Adrenal gland (tissue), 12 donors: ENCODE data around the gene CTSZ. TPM values are rescaled to one million over a fixed set of nuclear protein-coding genes. Genes with fewer than 3 reads are reported as not detected.

Source experiments
- DNase-seq, 7 donors: peaks; one replicate each; pipeline ENCODE4 v3.0.0-alpha.2; 2019 to 2020
- H3K27ac ChIP-seq, 5 donors: fragments of 200-600 bp; sonication (generic) in 4 of 5; 1 replicate in 3 of 5; 2 replicates in 2 of 5; pipeline versions ENCODE4 v1.5.1 to v1.8.0; 2016 to 2020; ENCODE audit warnings: mild to moderate bottlenecking in 1 of 5
- H3K27me3 ChIP-seq: fragments of 200-600 bp; 2 replicates; pipeline ENCODE4 v1.8.0; 2021
- H3K36me3 ChIP-seq, 2 donors: fragments of 200-600 bp; replicated peaks in 1 of 2; 1 replicate in 1 of 2; 2 replicates in 1 of 2; pipeline versions ENCODE4 v1.5.1 to v1.8.0; 2018 to 2022
- H3K4me1 ChIP-seq, 2 donors: fragments of 200-600 bp; replicated peaks in 1 of 2; 1 replicate in 1 of 2; 2 replicates in 1 of 2; pipeline versions ENCODE4 v1.5.1 to v1.8.0; 2018 to 2021
- H3K4me3 ChIP-seq, 4 donors: fragments of 200-600 bp; sonication (generic) in 3 of 4; one replicate each; pipeline ENCODE4 v1.5.1; 2016 to 2018
- H3K9me3 ChIP-seq, 3 donors: fragments of 200-600 bp; sonication (generic) in 1 of 3; replicated peaks in 1 of 3; 1 replicate in 2 of 3; 2 replicates in 1 of 3; pipeline versions ENCODE4 v1.5.1 to v1.8.0; 2016 to 2021
- CTCF ChIP-seq, 6 experiments: fragments of 450-650 bp in 4 of 6; fragments of 200-600 bp in 2 of 6; sonication (generic) in 1 of 6; IDR thresholded peaks; 1 replicate in 5 of 6; 2 replicates in 1 of 6; pipeline versions ENCODE4 v1.5.1 to v1.8.0; 2016 to 2021; ENCODE audit warnings: antibody characterized with exemption in 6 of 6, mild to moderate bottlenecking in 2 of 6, moderate library complexity in 1 of 6
- POLR2A ChIP-seq, 2 donors: fragments of 450-650 bp; IDR thresholded peaks; one replicate each; pipeline ENCODE4 v1.6.1; 2017; ENCODE audit warnings: antibody characterized with exemption in 2 of 2, mild to moderate bottlenecking in 2 of 2, moderate library complexity in 1 of 2
- WGBS, 4 donors: extraction: QIAGEN DNeasy Blood & Tissue Kit in 2 of 4; methylation state at CpG; one replicate each; pipeline versions ENCODE4 v1.1.5 to v1.1.7; 2013 to 2017; 5-methylcytosine and 5-hydroxymethylcytosine counted together
- intact Hi-C, 2 donors: fragments of 100-400 bp; cut with DNase I; formaldehyde crosslinking; loops; one replicate each; pipeline versions ENCODE4 v1.14.1 to v1.15.0; 2022 to 2023
- polyA plus RNA-seq, 3 donors: library from polyadenylated mRNA; stranded (reverse); fragments of 200-250 nt in 2 of 3; fragments of 350-450 nt in 1 of 3; fragmentation: Illumina TruSeq in 1 of 3; extraction: RNeasy Lipid Tissue Mini Kit (QIAGEN cat#74804) in 1 of 3; gene quantifications; one replicate each; pipeline ENCODE4 v1.2.3, GENCODE V29; 2013 to 2014
- total RNA-seq, 9 donors: library from RNA; depleted of rRNA in 4 of 9; stranded (reverse); fragments of >200 nt in 4 of 9; fragments of 120-200 nt in 1 of 9; fragmentation: NEBNext Ultra II Directional in 1 of 9; extraction: Animal tissue kit (Norgen Biotek cat#: 25700) in 1 of 9; gene quantifications; one replicate each; pipeline versions ENCODE4 v1.1.0 to v1.2.4, GENCODE V29; 2013 to 2023
- donor health status: healthy with polysubstance abuse.
- donor health status: Bipolar disorder and iron deficiency.
- donor health status: DM: yes; HTN: yes; CAD: no.
- donor health status: DM: no; HTN: no; CAD: no.
- donor health status: DM: no; HTN: no; CAD: no.
- donor health status: DM: yes; HTN: yes; CAD: no.

The CTSZ gene
- total and polyA plus RNA-seq, 12 donors: 36.4 to 266 (median 155) TPM

- Histone ChIP-seq H3K4me3 (peak overlapping the region in 3 of 4 donors; percentile 28 to 82 (median 38)), H3K36me3 (peaks cover 0 to 8% of the 10 kb centered on the region in 2 donors), H3K9me3 (no peaks in the 10 kb centered on the region), H3K4me1 (peaks cover 17 to 34% of the 10 kb centered on the region in 2 donors), H3K27ac (peak overlapping the region; percentile 24 to 87 (median 75)), H3K27me3 (no peaks in the 10 kb centered on the region)
- DNase-seq: peak in 3 of 7 donors; percentile 27 to 41 (median 30)
- intact Hi-C loops: no loop called here
- 40 to 90% (median 44%) methylated on average over 10 to 29 of the region's 29 CpGs for WGBS, 4 donors
- no peak for TF ChIP-seq POLR2A (IDR thresholded peaks at IDR 0.05)
Observed at GRCh38 chr20:59006167-59006863, 739 bp downstream of the CTSZ start.

- peaks cover 15 to 34% of the 10 kb centered on the region in 2 donors for H3K4me1 ChIP-seq
- 50 to 78% (median 69%) methylated on average over 1 to 3 of the region's 3 CpGs for WGBS, 4 donors
Observed at GRCh38 chr20:59005523-59006166, 1.4 kb downstream of the CTSZ start.

GRCh38 chr20:59004763-59005522 is 2.1 kb downstream of the CTSZ start:
- peak; percentile 51 to 80 (median 70) for DNase-seq
- H3K4me1 ChIP-seq: peaks cover 14 to 34% of the 10 kb centered on the region in 2 donors

More at GRCh38 chr20:59005523-59006166, 1.4 kb downstream of the CTSZ start:
- peak overlapping the region in 4 of 5 donors; percentile 68 to 87 (median 80) for H3K27ac ChIP-seq
- TF ChIP-seq CTCF (IDR thresholded peaks at IDR 0.05) (no peak), POLR2A (IDR thresholded peaks at IDR 0.05) (no peak)
- peaks cover 0 to 13% of the 10 kb centered on the region in 2 donors for H3K36me3 ChIP-seq
- H3K4me3 ChIP-seq: peak overlapping the region in 2 of 4 donors; percentile 38 to 82
- no peaks in the 10 kb centered on the region for H3K9me3 ChIP-seq
- no peaks in the 10 kb centered on the region for H3K27me3 ChIP-seq
- intact Hi-C loops: no loop called here
- DNase-seq: no peak

GRCh38 chr20:59004493-59004762 is 2.6 kb downstream of the CTSZ start:
- H3K9me3 ChIP-seq: no peaks in the 10 kb centered on the region
- 55 to 68% (median 63%) methylated on average over 4 of the region's 4 CpGs for WGBS, 4 donors
- peaks cover 0 to 15% of the 10 kb centered on the region in 2 donors for H3K36me3 ChIP-seq
- peak overlapping the region in 3 of 5 donors; percentile 19 to 87 (median 86) for H3K27ac ChIP-seq
- intact Hi-C loops: no loop called here
- DNase-seq: peak; percentile 37 to 69 (median 55)
- peak overlapping the region in 1 of 4 donors; percentile 26 for H3K4me3 ChIP-seq
- H3K27me3 ChIP-seq: no peaks in the 10 kb centered on the region
- H3K4me1 ChIP-seq: peaks cover 14 to 34% of the 10 kb centered on the region in 2 donors
- TF ChIP-seq POLR2A (IDR thresholded peaks at IDR 0.05) (no peak), CTCF (IDR thresholded peaks at IDR 0.05) (no peak)

More at GRCh38 chr20:59004763-59005522, 2.1 kb downstream of the CTSZ start:
- TF ChIP-seq POLR2A (IDR thresholded peaks at IDR 0.05) (no peak), CTCF (IDR thresholded peaks at IDR 0.05) (no peak)
- H3K9me3 ChIP-seq: no peaks in the 10 kb centered on the region
- intact Hi-C loops: no loop called here
- peak overlapping the region in 3 of 5 donors; percentile 75 to 87 (median 86) for H3K27ac ChIP-seq
- H3K4me3 ChIP-seq: peak overlapping the region in 1 of 4 donors; percentile 82
- peaks cover 0 to 13% of the 10 kb centered on the region in 2 donors for H3K36me3 ChIP-seq
- H3K27me3 ChIP-seq: no peaks in the 10 kb centered on the region
- WGBS, 4 donors: 34 to 49% (median 35%) methylated on average over 11 to 17 of the region's 17 CpGs
